AG09309 (cell line): ENCODE results near the gene GINS2.

Experiments
- DNase-seq: peaks from one replicate; pipeline ENCODE4 v3.0.0-alpha.2; 2010; ENCODE audit warnings: low read depth
- H3K4me3 ChIP-seq: 2 replicates; pipeline ENCODE4 v1.5.1; 2011; ENCODE audit warnings: mild to moderate bottlenecking, low read depth, low read length, moderate library complexity; ENCODE audit not compliant: control insufficient read depth
- TF ChIP-seq, protein P1 (sequence below): IDR thresholded peaks from 2 replicates; pipeline ENCODE4 v1.5.1; 2011; ENCODE audit warnings: mild to moderate bottlenecking, low read depth, low read length, inconsistent platforms; ENCODE audit not compliant: insufficient read depth, control insufficient read depth; ENCODE audit errors: missing control alignments

The GINS2 gene

DNA sequence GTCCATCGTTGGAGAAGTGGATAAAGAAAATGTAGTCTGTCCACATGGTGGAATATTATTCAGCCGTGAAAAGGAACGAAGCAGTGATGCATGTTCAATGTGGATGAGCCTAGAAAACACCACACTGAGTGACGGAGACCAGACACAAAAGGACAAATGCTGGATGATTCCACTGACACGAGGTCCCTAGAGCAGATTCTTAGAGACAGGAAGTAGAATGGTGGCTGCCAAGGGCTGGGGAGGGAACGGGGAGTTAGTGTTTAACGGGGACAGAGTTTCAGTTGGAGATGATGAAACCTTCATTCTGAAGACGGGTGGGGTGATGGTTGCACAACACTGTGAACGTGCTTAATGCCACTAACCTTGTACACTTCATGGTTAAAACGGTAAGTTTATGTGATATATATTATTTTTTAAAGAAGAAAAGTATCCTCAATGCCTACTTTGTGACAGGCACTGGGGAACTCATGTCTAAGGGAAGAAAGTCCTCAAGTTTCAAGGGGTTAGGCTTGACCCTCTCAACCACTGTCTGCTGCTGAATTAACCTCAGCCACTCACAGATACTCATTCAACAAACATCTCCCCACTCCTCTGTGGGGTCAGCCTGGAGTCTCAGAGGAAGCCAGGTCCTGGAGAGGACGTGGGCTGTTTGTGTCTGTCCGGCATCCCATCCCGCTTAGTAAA, 44.5 kb upstream of the GINS2 start:
- no peak overlapping the region for H3K4me3 ChIP-seq
- DNase-seq, result peak; percentile 27
- TF ChIP-seq, protein P1, sequence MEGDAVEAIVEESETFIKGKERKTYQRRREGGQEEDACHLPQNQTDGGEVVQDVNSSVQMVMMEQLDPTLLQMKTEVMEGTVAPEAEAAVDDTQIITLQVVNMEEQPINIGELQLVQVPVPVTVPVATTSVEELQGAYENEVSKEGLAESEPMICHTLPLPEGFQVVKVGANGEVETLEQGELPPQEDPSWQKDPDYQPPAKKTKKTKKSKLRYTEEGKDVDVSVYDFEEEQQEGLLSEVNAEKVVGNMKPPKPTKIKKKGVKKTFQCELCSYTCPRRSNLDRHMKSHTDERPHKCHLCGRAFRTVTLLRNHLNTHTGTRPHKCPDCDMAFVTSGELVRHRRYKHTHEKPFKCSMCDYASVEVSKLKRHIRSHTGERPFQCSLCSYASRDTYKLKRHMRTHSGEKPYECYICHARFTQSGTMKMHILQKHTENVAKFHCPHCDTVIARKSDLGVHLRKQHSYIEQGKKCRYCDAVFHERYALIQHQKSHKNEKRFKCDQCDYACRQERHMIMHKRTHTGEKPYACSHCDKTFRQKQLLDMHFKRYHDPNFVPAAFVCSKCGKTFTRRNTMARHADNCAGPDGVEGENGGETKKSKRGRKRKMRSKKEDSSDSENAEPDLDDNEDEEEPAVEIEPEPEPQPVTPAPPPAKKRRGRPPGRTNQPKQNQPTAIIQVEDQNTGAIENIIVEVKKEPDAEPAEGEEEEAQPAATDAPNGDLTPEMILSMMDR, result no peak

DNA sequence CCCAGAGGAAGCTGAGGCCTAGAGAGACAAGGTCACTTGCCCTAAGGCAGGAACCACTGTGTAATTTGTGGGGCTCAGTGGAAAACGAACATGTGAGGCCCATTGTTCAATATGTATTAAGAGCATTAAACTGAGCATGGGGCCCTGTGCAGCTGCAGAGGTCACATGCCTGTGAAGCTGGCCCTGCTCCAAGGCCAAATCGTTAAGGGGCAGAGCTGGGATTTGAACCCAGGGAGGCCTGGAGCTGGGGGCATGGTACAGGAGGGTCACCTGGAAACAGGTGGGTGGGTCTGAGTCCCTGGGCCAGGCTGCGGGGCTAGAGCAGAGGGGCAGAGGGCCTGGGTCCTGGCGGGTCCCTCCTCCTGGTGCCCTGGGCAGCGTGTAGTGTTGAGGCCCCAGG, 42.4 kb upstream of the GINS2 start:
- H3K4me3 ChIP-seq, result no peak overlapping the region
- no peak for DNase-seq
- TF ChIP-seq, protein P1, result no peak

DNA sequence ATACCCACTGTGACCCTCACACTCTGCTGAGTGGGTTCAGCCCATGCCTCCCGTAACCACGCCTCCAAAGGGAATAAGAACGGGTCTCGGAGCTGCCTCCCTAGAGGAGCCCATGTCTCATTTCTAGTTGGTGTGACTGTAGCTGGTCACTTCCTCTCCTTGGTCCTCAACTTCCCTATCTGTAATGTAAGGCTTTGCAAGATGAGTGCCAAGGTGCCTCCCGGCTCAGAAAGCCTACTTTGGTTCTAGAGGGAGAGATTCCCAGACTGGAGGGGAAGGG, 41.4 kb upstream of the GINS2 start:
- TF ChIP-seq, protein P1, result no peak
- no peak for DNase-seq
- no peak overlapping the region for H3K4me3 ChIP-seq

DNA sequence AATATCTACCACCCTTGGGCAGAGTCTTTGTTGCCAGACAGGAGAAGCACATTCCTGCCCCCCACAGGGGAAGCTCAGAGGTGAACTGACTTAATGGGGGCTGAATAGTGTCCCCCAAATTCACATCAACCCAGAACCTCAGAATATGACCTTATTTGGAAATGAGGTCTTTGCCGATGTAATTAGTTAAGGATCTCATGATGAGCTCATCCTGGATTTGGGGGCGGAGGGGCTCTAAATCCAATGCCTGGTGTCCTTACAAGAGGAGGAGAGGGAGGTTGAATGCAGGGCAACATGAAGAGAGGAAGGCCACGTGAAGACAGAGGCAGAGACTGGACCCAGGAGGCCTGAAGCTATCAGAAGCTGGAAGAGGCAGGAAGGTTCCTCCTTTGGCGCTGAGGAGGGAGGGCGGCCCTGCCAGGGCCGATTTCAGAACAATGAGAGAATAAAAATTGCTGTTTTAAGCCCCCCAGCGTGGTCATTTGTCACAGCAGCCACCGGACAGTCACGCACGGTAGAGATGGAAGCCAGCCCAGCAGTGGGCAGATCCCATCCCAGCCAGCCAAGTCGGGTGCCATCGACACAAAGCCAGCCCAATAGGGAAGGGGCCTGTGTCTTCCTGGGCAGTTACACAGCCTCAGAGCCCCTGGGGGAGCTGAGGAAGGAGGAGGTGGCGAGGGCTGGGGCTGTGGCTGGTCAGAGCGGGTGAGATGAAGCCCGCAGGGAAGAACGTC, 40.9 kb upstream of the GINS2 start:
- TF ChIP-seq, protein P1, result no peak
- no peak overlapping the region for H3K4me3 ChIP-seq
- no peak for DNase-seq

DNA sequence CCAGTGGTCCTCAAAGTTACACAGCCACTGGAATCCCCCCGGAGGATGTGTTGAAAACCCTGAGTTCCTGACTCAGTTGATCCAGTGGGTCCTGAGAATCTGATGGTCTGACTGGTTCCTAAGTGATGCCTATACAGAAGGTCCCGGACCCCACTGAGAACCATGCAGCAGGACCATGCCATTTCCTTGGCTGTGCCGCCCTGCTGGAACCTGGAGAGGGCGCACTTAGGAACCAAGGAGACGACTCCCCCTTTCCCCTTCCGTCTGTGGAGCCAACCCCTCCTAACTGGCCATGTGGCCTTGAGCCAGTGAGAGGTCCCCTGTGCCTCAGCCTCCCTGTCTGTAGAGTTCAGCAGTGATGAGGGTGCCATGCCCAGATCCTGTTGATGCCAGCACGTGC, 40.1 kb upstream of the GINS2 start:
- no peak overlapping the region for H3K4me3 ChIP-seq
- no peak for DNase-seq

DNA sequence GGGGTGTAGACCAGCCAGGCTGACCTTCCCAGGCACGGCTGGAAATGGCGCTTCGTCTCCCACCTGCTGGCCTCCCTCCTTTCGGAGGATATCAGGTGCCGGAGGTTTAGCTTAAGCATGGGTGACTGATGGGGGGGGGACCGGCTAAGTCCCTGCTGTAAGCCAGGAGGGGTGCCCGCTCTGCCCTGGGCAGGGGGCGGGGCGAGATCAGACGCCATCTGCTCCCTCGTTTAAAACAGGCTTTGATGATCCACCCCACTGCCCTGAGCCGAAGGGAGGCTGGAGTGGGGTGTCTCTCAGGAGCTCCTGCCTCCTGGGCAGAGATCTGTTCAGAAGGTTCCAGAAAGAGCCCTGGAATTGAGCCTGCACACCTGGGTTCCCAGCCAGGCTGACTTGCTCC, 36.2 kb upstream of the GINS2 start:
- TF ChIP-seq, protein P1, result no peak
- no peak for DNase-seq
- H3K4me3 ChIP-seq, result no peak overlapping the region

More for the DNA sequence above, 40.1 kb upstream of the GINS2 start:
- TF ChIP-seq, protein P1, result peak; percentile 12
